HepG2 (cell line): Measurements from ENCODE around the gene MRPL43. TPM values are rescaled to one million over a fixed set of nuclear protein-coding genes. Genes with fewer than 3 reads are reported as not detected.

ENCODE experiments used
- ASH2L ChIP-seq: fragments of 300-600, 200-600 bp; sonication (generic); IDR thresholded peaks from 2 replicates; pipeline ENCODE4 v1.7.0; 2017; ENCODE audit warnings: low read depth, mild to moderate bottlenecking, moderate library complexity, mixed read lengths, low read length; ENCODE audit not compliant: insufficient read length
- FOSL1 ChIP-seq: sonication (generic); formaldehyde crosslinking; IDR thresholded peaks from 2 replicates; pipeline ENCODE4 v1.9.0; 2021; ENCODE audit warnings: missing genetic modification reagents, borderline replicate concordance
- FOXJ3 ChIP-seq: sonication (generic); formaldehyde crosslinking; IDR thresholded peaks from 2 replicates; pipeline ENCODE4 v1.4.0; 2020; ENCODE audit warnings: missing genetic modification reagents, mild to moderate bottlenecking, borderline replicate concordance
- MAZ ChIP-seq, 2 experiments: sonication (generic) in 1 of 2; formaldehyde crosslinking in 1 of 2; IDR thresholded peaks; 2 replicates each; pipeline versions ENCODE4 v1.5.0 to v1.6.1; 2012 to 2020; ENCODE audit warnings: low read depth in 2 of 2, mild to moderate bottlenecking in 2 of 2, borderline replicate concordance in 1 of 2, improper control_type of control experiment in 1 of 2, low read length in 1 of 2, missing genetic modification reagents in 1 of 2, moderate library complexity in 1 of 2
- MYNN ChIP-seq: sonication (generic); formaldehyde crosslinking; IDR thresholded peaks from 2 replicates; pipeline ENCODE4 v1.4.0; 2020; ENCODE audit warnings: mild to moderate bottlenecking, low read depth, missing genetic modification reagents
- NFYB ChIP-seq: sonication (generic); formaldehyde crosslinking; IDR thresholded peaks from 2 replicates; pipeline ENCODE4 v1.4.0; 2020; ENCODE audit warnings: missing genetic modification reagents
- POGZ ChIP-seq: sonication (generic); formaldehyde crosslinking; IDR thresholded peaks from 2 replicates; pipeline ENCODE4 v1.4.0; 2020; ENCODE audit warnings: mild to moderate bottlenecking, missing genetic modification reagents
- RFXANK ChIP-seq: IDR thresholded peaks from 2 replicates; pipeline ENCODE4 v1.6.1; 2016
- SP5 ChIP-seq: IDR thresholded peaks from 2 replicates; pipeline ENCODE4 v1.6.1; 2016; ENCODE audit warnings: low read depth, borderline replicate concordance
- ZBTB7B ChIP-seq: sonication (generic); formaldehyde crosslinking; IDR thresholded peaks from 2 replicates; pipeline ENCODE4 v1.4.0; 2020; ENCODE audit warnings: missing genetic modification reagents
- ZNF121 ChIP-seq: sonication (generic); formaldehyde crosslinking; IDR thresholded peaks from 2 replicates; pipeline ENCODE4 v1.5.0; 2020; ENCODE audit warnings: mild to moderate bottlenecking, missing genetic modification reagents
- ZNF124 ChIP-seq: sonication (generic); formaldehyde crosslinking; IDR thresholded peaks from 2 replicates; pipeline ENCODE4 v1.4.0; 2020; ENCODE audit warnings: missing genetic modification reagents
- ZNF205 ChIP-seq: IDR thresholded peaks from 2 replicates; pipeline ENCODE4 v1.6.1; 2018; ENCODE audit warnings: missing biosample characterization, missing genetic modification reagents
- ZNF317 ChIP-seq: sonication (generic); formaldehyde crosslinking; IDR thresholded peaks from 2 replicates; pipeline ENCODE4 v1.5.0; 2020; ENCODE audit warnings: mild to moderate bottlenecking, missing genetic modification reagents
- ZNF326 ChIP-seq: sonication (generic); formaldehyde crosslinking; IDR thresholded peaks from 2 replicates; pipeline ENCODE4 v1.4.0; 2020; ENCODE audit warnings: missing genetic modification reagents, borderline replicate concordance
- ZNF766 ChIP-seq: sonication (generic); formaldehyde crosslinking; IDR thresholded peaks from 2 replicates; pipeline ENCODE4 v1.5.0; 2020; ENCODE audit warnings: missing genetic modification reagents, borderline replicate concordance
- ZNF776 ChIP-seq: sonication (generic); formaldehyde crosslinking; IDR thresholded peaks from 2 replicates; pipeline ENCODE4 v1.4.0; 2020; ENCODE audit warnings: mild to moderate bottlenecking, missing genetic modification reagents
- ZNF792 ChIP-seq: IDR thresholded peaks from 2 replicates; pipeline ENCODE4 v1.6.1; 2016
- polyA plus RNA-seq, 8 experiments: library from polyadenylated mRNA; depleted of rRNA in 3 of 8; stranded (reverse) in 7 of 8; unstranded in 1 of 8; fragments of >200 nt; fragmentation: Illumina TruSeq in 4 of 8; extraction: Trizol in 4 of 8; gene quantifications; 2 replicates each; pipeline versions ENCODE4 v1.2.1 to v1.2.3, GENCODE V29; 2011 to 2016; ENCODE audit warnings: low read depth in 4 of 8, missing spikeins in 1 of 8, mixed read lengths in 1 of 8; ENCODE audit not compliant: insufficient read depth in 1 of 8
- total RNA-seq, 5 experiments: library from RNA; depleted of rRNA; stranded (reverse); fragments of >200 nt; fragmentation: Illumina TruSeq; extraction: Trizol; gene quantifications; 2 replicates each; pipeline ENCODE4 v1.2.3, GENCODE V29; 2016; ENCODE audit warnings: low read depth in 1 of 5
- TF ChIP-seq, protein P1 (sequence below): sonication (generic); formaldehyde crosslinking; IDR thresholded peaks from 2 replicates; pipeline ENCODE4 v1.4.0; 2020; ENCODE audit warnings: missing genetic modification reagents, low read depth, mild to moderate bottlenecking, borderline replicate concordance
- TF ChIP-seq, protein P2 (sequence below): IDR thresholded peaks from 2 replicates; pipeline ENCODE4 v1.6.1; 2016; ENCODE audit warnings: low read depth, control low read depth
- TF ChIP-seq, protein P3 (sequence below): IDR thresholded peaks from 2 replicates; pipeline ENCODE4 v1.6.1; 2016; ENCODE audit warnings: low read depth, missing genetic modification reagents, missing compliant biosample characterization
- TF ChIP-seq, protein P4 (sequence below): sonication (generic); formaldehyde crosslinking; IDR thresholded peaks from 2 replicates; pipeline ENCODE4 v1.8.1; 2023; ENCODE audit warnings: mild to moderate bottlenecking, missing genetic modification reagents

Gene MRPL43
- total and polyA plus RNA-seq, 2 of the 13 experiments (the other 11 are each of a cell fraction or from before 2014, with no cell fraction given), result 71.0 to 73.7 TPM

DNA sequence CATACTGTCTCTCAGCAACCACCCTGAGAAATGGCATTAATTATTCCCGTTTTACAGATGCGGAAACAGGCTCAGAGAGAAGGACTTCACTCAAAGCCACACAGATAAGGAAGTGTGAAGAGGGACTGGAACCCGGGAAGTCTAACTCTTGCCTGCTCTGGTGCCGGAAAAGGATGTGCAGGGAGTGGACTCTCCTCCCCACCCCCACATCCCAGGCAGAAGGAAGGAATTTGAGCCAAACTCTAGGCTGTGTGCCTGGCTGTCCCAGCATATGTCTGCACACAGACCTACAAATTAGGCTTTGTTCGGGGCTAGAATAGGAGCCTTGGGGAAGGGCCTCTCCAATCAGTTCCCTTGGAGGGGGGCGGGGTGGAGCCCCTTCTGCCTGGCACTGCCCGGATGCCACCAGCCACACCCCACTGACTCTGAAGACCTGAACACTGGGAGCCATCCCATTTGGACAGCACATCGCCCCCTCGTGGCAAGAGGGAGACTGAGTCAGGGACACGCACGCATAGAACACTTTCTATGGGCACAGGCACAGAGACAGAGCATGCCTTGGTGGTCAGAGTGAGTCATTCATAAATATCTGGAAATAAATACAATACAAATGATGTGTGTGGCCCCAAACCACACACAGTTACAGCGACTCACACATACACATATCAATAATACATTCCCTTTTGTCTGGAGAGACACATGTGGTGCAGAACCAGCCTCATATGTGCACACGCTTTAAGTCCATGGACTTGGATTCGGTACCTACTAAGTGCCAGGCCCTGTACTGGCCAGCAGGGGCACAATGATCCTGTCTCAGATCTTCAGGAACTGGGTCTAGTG lies 25.4 kb upstream of the MRPL43 start (continued):
- TF ChIP-seq ZNF792 (peak; percentile 78), FOXJ3 (CRISPR knock-in tag) (no peak), MYNN (CRISPR knock-in tag) (no peak), POGZ (CRISPR knock-in tag) (no peak), ZNF205 (CRISPR knock-in tag) (no peak), MAZ (IDR thresholded peaks at IDR 0.05; ENCODE audit: borderline replicate concordance, low read depth, low read length) (no peak), MAZ (CRISPR knock-in tag; IDR thresholded peaks at IDR 0.05; ENCODE audit: low read depth) (no peak), FOSL1 (no peak), ZNF124 (CRISPR knock-in tag) (0 out of 2 replicates have a peak, but pooled peaks have one; percentile 32), RFXANK (CRISPR knock-in tag) (0 out of 2 replicates have a peak, but pooled peaks have one; percentile 26), NFYB (CRISPR knock-in tag) (no peak), ZNF326 (CRISPR knock-in tag) (no peak), ZNF776 (CRISPR knock-in tag) (no peak), ZNF766 (CRISPR knock-in tag) (no peak), ZNF317 (CRISPR knock-in tag) (no peak), SP5 (CRISPR knock-in tag) (no peak), ZNF121 (CRISPR knock-in tag) (no peak), ZBTB7B (CRISPR knock-in tag) (peak; percentile 55), ASH2L (no peak)
- TF ChIP-seq, protein P1, sequence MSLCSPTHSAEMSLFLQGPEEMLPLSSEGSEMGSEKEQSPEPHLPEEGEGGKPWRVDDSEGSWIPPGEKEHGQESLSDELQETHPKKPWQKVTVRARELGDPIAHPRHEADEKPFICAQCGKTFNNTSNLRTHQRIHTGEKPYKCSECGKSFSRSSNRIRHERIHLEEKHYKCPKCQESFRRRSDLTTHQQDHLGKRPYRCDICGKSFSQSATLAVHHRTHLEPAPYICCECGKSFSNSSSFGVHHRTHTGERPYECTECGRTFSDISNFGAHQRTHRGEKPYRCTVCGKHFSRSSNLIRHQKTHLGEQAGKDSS, result 0 out of 2 replicates have a peak, but pooled peaks have one; percentile 31
- TF ChIP-seq, protein P2, sequence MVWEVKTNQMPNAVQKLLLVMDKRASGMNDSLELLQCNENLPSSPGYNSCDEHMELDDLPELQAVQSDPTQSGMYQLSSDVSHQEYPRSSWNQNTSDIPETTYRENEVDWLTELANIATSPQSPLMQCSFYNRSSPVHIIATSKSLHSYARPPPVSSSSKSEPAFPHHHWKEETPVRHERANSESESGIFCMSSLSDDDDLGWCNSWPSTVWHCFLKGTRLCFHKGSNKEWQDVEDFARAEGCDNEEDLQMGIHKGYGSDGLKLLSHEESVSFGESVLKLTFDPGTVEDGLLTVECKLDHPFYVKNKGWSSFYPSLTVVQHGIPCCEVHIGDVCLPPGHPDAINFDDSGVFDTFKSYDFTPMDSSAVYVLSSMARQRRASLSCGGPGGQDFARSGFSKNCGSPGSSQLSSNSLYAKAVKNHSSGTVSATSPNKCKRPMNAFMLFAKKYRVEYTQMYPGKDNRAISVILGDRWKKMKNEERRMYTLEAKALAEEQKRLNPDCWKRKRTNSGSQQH (CRISPR knock-in tag), result 0 out of 2 replicates have a peak, but pooled peaks have one; percentile 57
- TF ChIP-seq, protein P3, sequence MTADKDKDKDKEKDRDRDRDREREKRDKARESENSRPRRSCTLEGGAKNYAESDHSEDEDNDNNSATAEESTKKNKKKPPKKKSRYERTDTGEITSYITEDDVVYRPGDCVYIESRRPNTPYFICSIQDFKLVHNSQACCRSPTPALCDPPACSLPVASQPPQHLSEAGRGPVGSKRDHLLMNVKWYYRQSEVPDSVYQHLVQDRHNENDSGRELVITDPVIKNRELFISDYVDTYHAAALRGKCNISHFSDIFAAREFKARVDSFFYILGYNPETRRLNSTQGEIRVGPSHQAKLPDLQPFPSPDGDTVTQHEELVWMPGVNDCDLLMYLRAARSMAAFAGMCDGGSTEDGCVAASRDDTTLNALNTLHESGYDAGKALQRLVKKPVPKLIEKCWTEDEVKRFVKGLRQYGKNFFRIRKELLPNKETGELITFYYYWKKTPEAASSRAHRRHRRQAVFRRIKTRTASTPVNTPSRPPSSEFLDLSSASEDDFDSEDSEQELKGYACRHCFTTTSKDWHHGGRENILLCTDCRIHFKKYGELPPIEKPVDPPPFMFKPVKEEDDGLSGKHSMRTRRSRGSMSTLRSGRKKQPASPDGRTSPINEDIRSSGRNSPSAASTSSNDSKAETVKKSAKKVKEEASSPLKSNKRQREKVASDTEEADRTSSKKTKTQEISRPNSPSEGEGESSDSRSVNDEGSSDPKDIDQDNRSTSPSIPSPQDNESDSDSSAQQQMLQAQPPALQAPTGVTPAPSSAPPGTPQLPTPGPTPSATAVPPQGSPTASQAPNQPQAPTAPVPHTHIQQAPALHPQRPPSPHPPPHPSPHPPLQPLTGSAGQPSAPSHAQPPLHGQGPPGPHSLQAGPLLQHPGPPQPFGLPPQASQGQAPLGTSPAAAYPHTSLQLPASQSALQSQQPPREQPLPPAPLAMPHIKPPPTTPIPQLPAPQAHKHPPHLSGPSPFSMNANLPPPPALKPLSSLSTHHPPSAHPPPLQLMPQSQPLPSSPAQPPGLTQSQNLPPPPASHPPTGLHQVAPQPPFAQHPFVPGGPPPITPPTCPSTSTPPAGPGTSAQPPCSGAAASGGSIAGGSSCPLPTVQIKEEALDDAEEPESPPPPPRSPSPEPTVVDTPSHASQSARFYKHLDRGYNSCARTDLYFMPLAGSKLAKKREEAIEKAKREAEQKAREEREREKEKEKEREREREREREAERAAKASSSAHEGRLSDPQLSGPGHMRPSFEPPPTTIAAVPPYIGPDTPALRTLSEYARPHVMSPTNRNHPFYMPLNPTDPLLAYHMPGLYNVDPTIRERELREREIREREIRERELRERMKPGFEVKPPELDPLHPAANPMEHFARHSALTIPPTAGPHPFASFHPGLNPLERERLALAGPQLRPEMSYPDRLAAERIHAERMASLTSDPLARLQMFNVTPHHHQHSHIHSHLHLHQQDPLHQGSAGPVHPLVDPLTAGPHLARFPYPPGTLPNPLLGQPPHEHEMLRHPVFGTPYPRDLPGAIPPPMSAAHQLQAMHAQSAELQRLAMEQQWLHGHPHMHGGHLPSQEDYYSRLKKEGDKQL, result no peak
- TF ChIP-seq, protein P4, sequence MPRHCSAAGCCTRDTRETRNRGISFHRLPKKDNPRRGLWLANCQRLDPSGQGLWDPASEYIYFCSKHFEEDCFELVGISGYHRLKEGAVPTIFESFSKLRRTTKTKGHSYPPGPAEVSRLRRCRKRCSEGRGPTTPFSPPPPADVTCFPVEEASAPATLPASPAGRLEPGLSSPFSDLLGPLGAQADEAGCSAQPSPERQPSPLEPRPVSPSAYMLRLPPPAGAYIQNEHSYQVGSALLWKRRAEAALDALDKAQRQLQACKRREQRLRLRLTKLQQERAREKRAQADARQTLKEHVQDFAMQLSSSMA (CRISPR knock-in tag), result no peak
